ENCODE data around the gene UGT2B17.
"Not testable (repeated sequence)": the region's sequence is repeated elsewhere in the genome, so short reads cannot be mapped to it uniquely, and the experiment has no call there.

The UGT2B17 gene

GRCh38 chr4:68589790-68590189 is 13.7 kb upstream of the UGT2B17 start:
- TF ChIP-seq CTCF (IDR thresholded peaks at IDR 0.05; ENCODE audit: low read depth, low read length, missing control alignments): no peak
- Histone ChIP-seq H3K27ac (no peak overlapping the region), H3K4me3 (ENCODE audit: low read depth, low read length) (no peak overlapping the region), H3K27me3 (replicated peaks) (no peaks in the 10 kb centered on the region), H3K36me3 (replicated peaks) (no peaks in the 10 kb centered on the region)
- in situ Hi-C loops (cut with HindIII; ENCODE audit: low pct_ligation_motif_present, low sequenced_read_pairs): no loop called here
- no peak for DNase-seq

GRCh38 chr4:68582339-68582717 is 6.2 kb upstream of the UGT2B17 start:
- in situ Hi-C loops (cut with HindIII; ENCODE audit: low pct_ligation_motif_present, low sequenced_read_pairs): no loop called here
- no peak for DNase-seq
- TF ChIP-seq CTCF (IDR thresholded peaks at IDR 0.05; ENCODE audit: low read depth, low read length, missing control alignments): no peak
- no peak overlapping the region for H3K4me3 ChIP-seq (ENCODE audit: low read depth, low read length)
- no peak overlapping the region for H3K27ac ChIP-seq
- no peaks in the 10 kb centered on the region for H3K27me3 ChIP-seq (replicated peaks)
- no peaks in the 10 kb centered on the region for H3K36me3 ChIP-seq (replicated peaks)

GRCh38 chr4:68581383-68582338 is 5.5 kb upstream of the UGT2B17 start:
- no peak for DNase-seq
- no peak overlapping the region for H3K27ac ChIP-seq
- H3K27me3 ChIP-seq (replicated peaks): no peaks in the 10 kb centered on the region
- H3K36me3 ChIP-seq (replicated peaks): no peaks in the 10 kb centered on the region
- H3K4me3 ChIP-seq (ENCODE audit: low read depth, low read length): no peak overlapping the region
- TF ChIP-seq CTCF (IDR thresholded peaks at IDR 0.05; ENCODE audit: low read depth, low read length, missing control alignments): no peak
- in situ Hi-C loops (cut with HindIII; ENCODE audit: low pct_ligation_motif_present, low sequenced_read_pairs): no loop called here

- Histone ChIP-seq H3K4me3 (ENCODE audit: low read depth, low read length) (no peak overlapping the region), H3K36me3 (replicated peaks) (no peaks in the 10 kb centered on the region), H3K27me3 (replicated peaks) (no peaks in the 10 kb centered on the region), H3K27ac (no peak overlapping the region)
- in situ Hi-C loops (cut with HindIII; ENCODE audit: low pct_ligation_motif_present, low sequenced_read_pairs): no loop called here
- no peak for TF ChIP-seq CTCF (IDR thresholded peaks at IDR 0.05; ENCODE audit: low read depth, low read length, missing control alignments)
- DNase-seq: no peak
These were observed 1.5 kb upstream of the UGT2B17 start for GRCh38 chr4:68577590-68577989.

- H3K27ac ChIP-seq; DNase-seq; in situ Hi-C loops (cut with HindIII; ENCODE audit: low pct_ligation_motif_present, low sequenced_read_pairs): not testable (repeated sequence)
These were observed 486 bp downstream of the UGT2B17 start for GRCh38 chr4:68575636-68576035.

GRCh38 chr4:68575081-68575480 is 1.0 kb downstream of the UGT2B17 start:
- TF ChIP-seq CTCF (IDR thresholded peaks at IDR 0.05; ENCODE audit: low read depth, low read length, missing control alignments): no peak
- no peak for DNase-seq

More at GRCh38 chr4:68575636-68576035, 486 bp downstream of the UGT2B17 start:
- H3K36me3 ChIP-seq (replicated peaks); H3K27me3 ChIP-seq (replicated peaks); H3K4me3 ChIP-seq (ENCODE audit: low read depth, low read length): not testable (repeated sequence)

More at GRCh38 chr4:68575081-68575480, 1.0 kb downstream of the UGT2B17 start:
- in situ Hi-C loops (cut with HindIII; ENCODE audit: low pct_ligation_motif_present, low sequenced_read_pairs): no loop called here
- H3K36me3 ChIP-seq (replicated peaks): no peaks in the 10 kb centered on the region
- no peaks in the 10 kb centered on the region for H3K27me3 ChIP-seq (replicated peaks)
- H3K27ac ChIP-seq: no peak overlapping the region
- no peak overlapping the region for H3K4me3 ChIP-seq (ENCODE audit: low read depth, low read length)

Data from brain microvascular endothelial cell (primary cell).